Mucosa of descending colon (tissue), 3 donors: ENCODE measurements around the gene IFT22. TPM values are rescaled to one million over a fixed set of nuclear protein-coding genes. Genes with fewer than 3 reads are reported as not detected.
"Not testable (repeated sequence)": the region's sequence is repeated elsewhere in the genome, so short reads cannot be mapped to it uniquely, and the experiment has no call there.

Source experiments
- ATAC-seq: fragments of 200-7000 bp; cut with Tn5 transposase; one replicate; pipeline ENCODE4 v1.9.1; 2020; ENCODE audit warnings: mild to moderate bottlenecking, moderate library complexity
- DNase-seq, 3 donors: peaks; one replicate each; pipeline ENCODE4 v3.0.0-alpha.2; 2020
- H3K36me3 ChIP-seq: fragments of 200-600 bp; one replicate; pipeline ENCODE4 v1.8.0; 2021; ENCODE audit warnings: low read depth, mild to moderate bottlenecking
- H3K4me1 ChIP-seq: fragments of 200-600 bp; one replicate; pipeline ENCODE4 v1.8.0; 2021; ENCODE audit warnings: low read depth, mild to moderate bottlenecking
- H3K4me3 ChIP-seq: fragments of 200-600 bp; one replicate; pipeline ENCODE4 v1.8.0; 2021; ENCODE audit warnings: mild to moderate bottlenecking
- H3K9me3 ChIP-seq: fragments of 200-600 bp; one replicate; pipeline ENCODE4 v1.8.0; 2021; ENCODE audit warnings: mild to moderate bottlenecking
- CTCF ChIP-seq: fragments of 200-600 bp; IDR thresholded peaks from one replicate; pipeline ENCODE4 v1.8.0; 2022; ENCODE audit warnings: antibody characterized with exemption, mild to moderate bottlenecking
- intact Hi-C, 2 donors: fragments of 100-400 bp; cut with DNase I in 1 of 2; cut with micrococcal nuclease in 1 of 2; formaldehyde crosslinking; loops; one replicate each; pipeline versions ENCODE4 v1.11.0 to v1.11.1; 2022; cut with DNase I, micrococcal nuclease
- total RNA-seq, 3 donors: library from RNA; stranded (reverse); fragmentation: NEBNext Ultra II Directional in 2 of 3; extraction: Animal tissue kit (Norgen Biotek cat#: 25700) in 2 of 3; gene quantifications; one replicate each; pipeline versions ENCODE4 v1.2.1 to v1.2.4, GENCODE V29; 2021 to 2023
- donor health status: DM: no; HTN: no; CAD: no; lungs with moderate emphysema.
- donor health status: DM: no; HTN: no; CAD: no.
- donor health status: DM: no; HTN: yes; CAD: no.

IFT22 gene
- total RNA-seq, 3 donors from 2014 or later: 5.0 to 23.5 (median 5.5) TPM

- no peaks in the 10 kb centered on the region for H3K36me3 ChIP-seq
- DNase-seq (no peak), ATAC-seq (no peak)
- H3K4me3 ChIP-seq: no peak overlapping the region
- TF ChIP-seq CTCF: no peak
- intact Hi-C loops: no loop called here
- H3K4me1 ChIP-seq: no peaks in the 10 kb centered on the region
- H3K9me3 ChIP-seq: no peaks in the 10 kb centered on the region
Measured at GRCh38 chr7:101294832-101295121, 26.8 kb downstream of the IFT22 start.

DNA sequence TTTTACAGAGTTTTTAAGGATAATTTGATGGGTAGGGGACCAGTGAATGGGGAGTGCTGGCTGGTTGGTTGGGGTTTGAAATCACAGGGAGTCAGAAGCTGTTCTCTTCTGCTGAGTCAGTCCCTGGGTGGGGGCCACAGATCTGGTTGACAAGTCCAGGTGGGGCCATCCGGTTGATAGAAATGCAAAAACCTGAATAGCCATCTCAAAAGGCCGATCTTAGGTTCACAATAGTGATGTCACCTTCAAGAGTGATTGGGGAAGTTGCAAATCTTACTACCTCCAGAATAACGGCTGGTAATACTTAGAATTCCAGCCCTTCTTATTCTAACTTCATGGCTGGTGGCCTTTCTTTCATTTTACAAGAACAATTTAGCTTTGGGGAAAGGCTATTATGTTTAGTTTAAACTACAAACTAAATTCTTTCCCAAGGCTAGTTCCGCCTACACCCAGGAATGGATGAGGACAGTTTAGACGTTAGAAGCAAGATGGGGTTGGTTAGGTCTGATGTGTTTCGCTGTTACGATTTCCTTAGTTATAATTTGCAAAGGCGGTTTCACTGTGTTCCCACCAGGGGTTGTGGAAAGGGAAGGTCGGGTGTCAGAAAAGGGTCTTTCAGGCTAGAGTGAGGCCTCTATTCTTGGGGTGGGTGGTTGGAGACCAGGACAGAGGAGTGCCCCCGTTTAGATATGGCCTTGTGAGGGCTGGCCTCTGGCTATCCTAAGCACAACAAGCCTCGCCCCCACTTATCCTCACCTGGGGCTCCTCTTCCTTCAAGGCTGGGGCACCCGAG is 27.4 kb downstream of the IFT22 start:
- ATAC-seq: no peak
- H3K36me3 ChIP-seq: no peaks in the 10 kb centered on the region
- intact Hi-C loops: no loop called here
- no peak overlapping the region for H3K4me3 ChIP-seq
- no peaks in the 10 kb centered on the region for H3K4me1 ChIP-seq
- DNase-seq: peak in 1 of 3 donors; percentile 4
- H3K9me3 ChIP-seq: no peaks in the 10 kb centered on the region
- no peak for TF ChIP-seq CTCF

- intact Hi-C loops, H3K36me3 ChIP-seq, H3K9me3 ChIP-seq, H3K4me1 ChIP-seq, H3K4me3 ChIP-seq, ATAC-seq: not testable (repeated sequence)
- peak in 1 of 3 donors; percentile 18 for DNase-seq
Measured at GRCh38 chr7:101293069-101294021, 28.3 kb downstream of the IFT22 start.

GRCh38 chr7:101292566-101292965 is 29.0 kb downstream of the IFT22 start:
- H3K9me3 ChIP-seq, H3K4me1 ChIP-seq, H3K36me3 ChIP-seq, intact Hi-C loops, ATAC-seq, H3K4me3 ChIP-seq: not testable (repeated sequence)
- peak in 1 of 3 donors; percentile 5 for DNase-seq

GRCh38 chr7:101290186-101291037 is 31.2 kb downstream of the IFT22 start:
- TF ChIP-seq CTCF: peak; percentile 71
- intact Hi-C loops, H3K9me3 ChIP-seq, H3K4me1 ChIP-seq, H3K4me3 ChIP-seq, H3K36me3 ChIP-seq: not testable (repeated sequence)
- ATAC-seq (peak; percentile 79), DNase-seq (peak; percentile 50 to 86 (median 69))

DNA sequence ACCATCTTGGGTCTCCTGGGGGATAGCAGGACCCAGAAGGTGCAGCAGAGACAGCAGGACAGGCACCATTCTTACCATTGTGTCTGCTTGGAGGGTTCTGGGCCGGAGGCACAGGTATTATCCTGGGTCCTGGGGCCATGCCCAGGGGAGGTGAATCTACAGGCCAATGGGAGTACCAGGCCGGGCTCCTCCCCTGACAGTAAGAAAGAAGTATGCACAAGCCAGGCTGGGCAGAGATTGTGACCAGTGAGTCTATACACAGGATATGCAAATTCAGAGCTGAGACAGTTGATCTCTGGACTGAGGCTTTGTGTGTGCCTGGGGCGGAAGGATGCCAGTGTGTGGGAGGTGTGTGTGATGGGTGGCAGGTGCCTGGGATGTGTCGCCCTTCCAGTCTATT is 31.9 kb downstream of the IFT22 start:
- not testable (repeated sequence) for H3K4me3 ChIP-seq, H3K9me3 ChIP-seq, H3K4me1 ChIP-seq, H3K36me3 ChIP-seq
- intact Hi-C loops: loop anchor here in 1 of 2 donors (10.0 kb wide), 1 partner anchor 135 kb away; the partner anchor contains the start of gene AP1S1
- DNase-seq (peak in 1 of 3 donors; percentile 13), ATAC-seq (peak; percentile 57)
